COLO668 (cell line): Measurements from ENCODE around the gene BDKRB2.

Experiments used
- DNase-seq: peaks from one replicate; lab custom pipeline; 2025; ENCODE audit not compliant: unreplicated experiment; lab: John Stamatoyannopoulos, UW

The BDKRB2 gene

DNA sequence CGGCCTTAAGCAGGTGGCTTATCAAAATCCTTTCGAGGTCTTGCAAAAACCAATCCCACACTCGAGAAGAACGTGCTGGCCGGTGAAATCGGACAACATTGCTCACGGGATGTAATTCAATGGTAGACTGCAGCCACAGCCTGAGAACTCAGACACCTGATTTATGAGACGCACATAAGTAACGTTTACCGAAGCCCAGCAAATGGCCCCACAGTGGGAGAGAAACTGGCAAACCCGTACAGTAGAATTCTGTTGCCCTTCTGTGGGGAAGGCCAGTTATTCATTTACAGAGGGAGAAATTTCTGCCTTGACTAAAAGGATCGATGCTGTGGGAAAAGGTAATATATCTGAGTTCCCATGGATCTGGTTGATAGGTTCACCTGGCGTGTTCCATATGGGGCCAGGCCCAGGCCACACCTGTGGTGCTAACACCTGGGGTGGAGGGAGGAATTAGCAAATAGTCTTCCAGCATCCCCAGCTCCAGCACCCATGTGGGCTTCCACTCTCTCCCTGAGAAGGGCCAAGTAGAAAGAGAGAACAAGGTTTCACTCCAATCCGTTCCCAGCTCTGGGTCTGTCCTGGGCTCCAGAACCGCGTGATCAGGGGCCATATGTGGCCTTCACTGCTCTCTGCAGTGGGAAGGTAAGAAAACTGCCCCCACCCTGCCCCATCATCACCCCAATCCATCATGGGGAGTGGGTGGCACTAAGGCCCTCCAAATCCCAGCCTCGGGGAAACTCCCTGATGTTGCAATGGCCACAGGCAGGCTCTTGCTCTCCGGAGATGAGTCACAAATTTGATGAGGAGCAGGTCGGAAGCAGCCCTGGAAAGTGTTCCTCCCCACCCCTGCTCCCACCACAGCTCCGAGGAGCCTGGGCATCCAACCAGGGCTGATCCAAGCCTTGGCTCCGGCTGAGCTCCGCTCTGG, 64.1 kb downstream of the BDKRB2 start:
- peak; percentile 84 for DNase-seq

DNA sequence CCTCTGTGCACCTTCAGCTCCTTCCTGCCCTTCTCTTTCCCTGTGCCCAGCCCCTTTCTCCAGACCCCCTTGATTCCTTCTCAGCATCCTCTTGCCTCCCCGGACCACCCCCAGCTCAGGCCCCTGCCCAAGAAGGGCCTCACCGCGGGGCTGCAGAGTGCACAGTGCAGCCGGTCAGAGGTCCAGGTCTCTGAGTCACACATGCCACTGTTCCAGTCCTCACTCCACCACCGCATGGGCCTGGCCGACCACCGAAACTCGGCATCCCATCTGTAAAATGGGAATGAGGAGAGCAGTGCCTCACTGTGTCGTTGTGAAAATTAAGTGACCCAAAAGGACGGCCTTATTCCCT, 64.7 kb downstream of the BDKRB2 start:
- no peak for DNase-seq

DNA sequence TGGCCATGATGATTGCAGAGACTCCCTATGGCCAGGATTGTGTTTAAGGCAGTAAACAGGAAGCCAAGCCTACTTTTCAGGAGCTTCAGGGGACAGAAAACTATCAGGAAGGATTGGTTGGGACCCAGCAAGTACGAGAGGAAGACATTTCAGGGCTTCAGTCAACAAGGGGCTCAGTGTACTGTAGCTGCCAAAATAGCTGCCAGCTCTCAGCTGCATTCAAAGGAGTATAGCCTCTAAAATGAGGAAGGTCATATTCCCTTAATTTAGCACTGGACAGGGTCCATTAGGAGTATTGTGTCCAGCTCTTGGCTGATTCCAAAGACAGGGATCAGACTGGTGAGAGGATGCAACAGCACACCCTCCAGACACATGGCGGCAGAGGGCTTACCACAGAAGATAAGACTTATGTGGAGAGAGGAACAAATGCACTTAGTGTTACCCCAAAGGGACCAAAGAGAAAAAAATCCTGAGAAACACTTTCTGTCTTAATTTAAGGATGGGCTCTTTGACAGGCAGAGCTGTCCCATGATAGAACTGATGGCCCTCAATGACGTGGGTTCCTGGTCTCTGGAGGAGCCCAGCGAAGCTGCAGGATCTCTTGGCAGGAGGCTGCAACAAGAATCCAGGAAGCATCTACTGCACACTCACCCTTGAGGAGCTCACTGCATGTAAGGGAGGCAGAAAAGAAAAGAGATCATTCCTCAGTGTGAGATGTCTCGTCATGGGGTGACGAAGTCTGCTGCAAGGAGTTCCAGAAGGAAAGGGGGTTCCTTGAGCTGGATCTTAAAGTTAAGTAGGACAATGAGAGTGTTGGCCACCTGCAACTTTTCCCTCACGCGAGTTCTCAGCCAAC, 66.2 kb downstream of the BDKRB2 start:
- no peak for DNase-seq

DNA sequence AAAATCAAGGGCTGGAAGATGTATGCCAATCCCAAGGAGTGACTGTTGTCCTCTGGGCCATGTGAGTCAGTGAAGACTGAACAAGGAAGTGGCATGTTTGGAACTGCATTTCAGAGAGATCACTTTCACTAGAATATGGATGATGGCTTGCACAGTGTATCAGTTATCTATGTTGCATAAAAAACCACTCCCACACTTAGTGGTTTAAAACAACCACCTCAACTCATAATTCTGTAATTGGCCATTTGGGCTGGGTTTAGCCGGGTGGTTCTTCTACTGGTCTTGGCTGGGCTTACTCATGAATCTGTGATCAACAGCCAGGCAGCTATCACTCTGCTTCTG, 66.8 kb downstream of the BDKRB2 start:
- DNase-seq = no peak

DNA sequence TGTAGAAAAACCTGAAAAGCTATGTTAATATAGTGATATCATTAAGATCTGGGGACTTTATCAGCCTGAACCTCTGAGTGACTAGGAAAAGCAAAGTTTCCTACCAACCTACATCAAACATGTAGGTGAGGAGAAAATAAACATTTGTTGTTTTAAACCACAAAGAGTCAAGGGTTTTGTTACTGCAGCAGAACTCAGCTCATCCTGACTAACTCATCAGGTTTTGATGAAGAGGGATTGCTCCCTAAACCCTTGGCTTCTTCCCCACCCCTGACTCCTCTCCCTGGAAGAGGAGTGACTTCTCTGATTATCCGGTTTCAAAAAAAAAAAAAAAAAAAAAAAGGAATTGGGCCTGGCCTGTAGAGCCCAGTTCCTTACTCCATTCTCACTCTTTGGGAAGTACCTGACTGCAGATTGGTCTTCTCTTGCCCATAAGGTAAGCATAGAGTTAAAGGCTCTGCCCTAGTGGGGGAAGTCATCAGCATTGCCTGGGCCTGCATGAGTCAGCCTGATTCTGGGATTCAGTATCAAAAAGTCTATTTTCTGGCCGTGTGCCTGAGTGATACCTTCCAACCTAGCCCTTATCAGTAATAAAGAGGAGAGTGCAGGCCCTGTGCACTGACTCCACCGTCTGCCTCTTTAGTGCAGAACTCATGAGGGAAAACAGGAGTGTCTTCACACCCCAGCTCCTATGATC, 68.3 kb downstream of the BDKRB2 start:
- DNase-seq = no peak

DNA sequence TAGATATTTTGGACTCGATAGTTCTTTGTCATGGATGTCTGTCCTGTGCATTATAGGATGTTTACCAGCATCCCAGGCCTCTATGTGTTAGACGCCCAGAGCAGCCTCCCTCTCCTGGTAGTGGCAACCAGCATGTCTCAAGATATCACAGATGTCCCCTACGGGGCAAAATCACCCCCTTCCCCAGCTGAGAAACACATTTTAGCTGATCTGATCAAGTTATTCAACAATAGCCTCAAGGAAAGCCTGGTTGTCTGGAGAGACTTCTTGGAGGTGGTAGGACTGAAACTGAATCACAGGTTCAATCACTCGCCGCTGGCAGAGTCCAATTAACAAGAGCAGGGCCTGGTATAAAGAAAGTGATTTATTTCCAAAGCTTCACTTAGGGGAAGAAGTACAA, 69.0 kb downstream of the BDKRB2 start:
- no peak for DNase-seq

DNA sequence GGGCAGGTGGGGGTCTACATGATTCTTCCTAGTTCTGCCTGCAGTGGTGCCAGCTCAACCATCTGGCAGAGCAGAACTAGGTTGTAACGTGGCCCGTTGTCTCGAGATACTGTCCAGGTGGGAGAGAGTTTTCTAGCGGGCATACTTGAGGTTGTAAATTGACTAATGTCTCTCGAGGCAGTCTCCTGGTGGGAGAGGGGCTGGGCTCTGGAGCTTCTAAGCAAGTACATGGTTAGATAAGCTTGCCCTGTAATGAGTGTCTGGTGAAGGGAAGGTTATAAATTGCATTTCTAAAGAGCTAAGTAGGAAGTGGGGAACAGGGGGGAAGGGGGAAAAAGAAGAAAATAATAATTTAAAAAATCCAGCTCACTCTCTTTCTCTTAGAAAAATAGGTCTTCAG, 69.5 kb downstream of the BDKRB2 start:
- no peak for DNase-seq

DNA sequence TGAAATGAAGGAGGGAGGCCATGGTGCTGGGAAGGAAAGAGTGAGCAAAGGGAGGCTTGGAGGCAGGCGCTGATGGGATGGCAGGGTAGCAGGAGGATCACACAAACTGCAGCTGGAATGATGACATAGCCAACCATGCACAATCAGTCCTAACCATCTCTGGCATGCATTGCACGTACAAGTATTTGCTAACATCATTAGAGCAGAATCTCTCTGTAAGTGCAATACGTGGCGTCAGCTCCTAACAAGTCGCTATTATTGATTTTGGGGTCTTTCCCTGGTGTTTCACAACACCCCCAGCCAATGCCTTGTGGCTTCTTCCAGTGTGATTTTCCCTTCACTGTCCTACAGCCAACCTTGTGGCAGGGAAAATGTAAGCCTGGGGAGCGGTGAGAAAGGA, 69.9 kb downstream of the BDKRB2 start:
- DNase-seq = no peak

DNA sequence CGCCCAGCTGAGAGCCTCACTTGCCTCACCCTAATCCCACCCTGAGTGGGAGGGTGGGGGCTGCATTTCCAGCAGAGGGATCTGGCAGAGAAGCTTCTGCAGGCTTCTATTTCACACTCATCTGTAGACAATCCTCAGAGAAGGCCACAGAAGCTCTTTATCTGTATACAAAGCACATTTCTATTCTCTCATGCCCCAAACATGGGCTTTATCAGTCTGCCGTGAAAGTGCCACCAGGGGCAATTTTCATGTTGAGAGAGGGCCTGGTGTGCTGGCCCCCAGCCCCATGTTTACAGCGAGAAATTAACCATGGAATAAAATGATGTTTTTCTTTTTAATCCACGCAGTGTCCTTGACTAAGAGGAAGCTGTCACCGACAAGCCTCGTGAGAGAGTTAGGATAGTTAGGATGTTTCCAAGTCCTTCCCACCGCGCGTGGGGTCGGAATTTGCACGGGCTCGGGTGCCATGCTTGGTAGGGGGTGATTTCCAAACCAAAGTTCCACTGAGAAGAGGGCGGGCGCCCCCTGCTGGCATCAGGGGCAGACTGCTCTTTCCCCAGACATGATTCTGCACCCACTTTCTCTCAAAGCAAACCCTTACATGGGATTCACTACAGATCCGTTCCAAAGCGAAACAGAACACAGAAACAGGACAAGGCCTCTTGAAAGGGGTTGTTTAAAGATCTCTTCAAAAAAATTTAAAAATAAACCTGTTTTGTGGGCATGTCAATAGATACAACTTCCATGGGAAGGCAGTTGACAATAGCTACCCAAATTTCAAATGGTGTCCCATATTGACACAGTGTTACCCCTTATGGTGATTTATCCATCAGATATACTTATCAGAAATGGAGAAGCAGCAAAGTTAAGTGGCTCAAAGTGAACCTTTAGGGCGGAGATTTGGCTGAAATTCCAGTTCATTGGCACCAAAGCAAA, 70.8 kb downstream of the BDKRB2 start:
- peak; percentile 88 for DNase-seq

DNA sequence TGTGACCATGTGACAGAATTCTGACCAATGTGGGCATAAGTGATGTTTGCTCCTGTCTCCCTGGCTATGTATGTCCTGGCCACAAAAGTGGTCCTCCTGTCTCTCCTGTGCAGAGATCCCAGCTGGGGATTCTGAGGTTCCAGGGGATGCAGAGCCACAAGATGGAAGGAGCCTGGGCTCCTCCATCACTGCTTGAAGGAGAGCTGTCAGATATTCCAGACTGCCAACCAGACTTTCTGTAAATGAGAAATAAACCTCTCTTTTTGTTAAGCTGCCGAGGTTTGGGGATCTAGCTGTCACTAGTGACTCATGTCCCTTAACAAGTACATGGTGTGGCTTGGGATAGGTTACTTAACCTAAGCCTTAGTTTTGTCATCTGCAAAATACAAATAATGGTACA, 73.3 kb downstream of the BDKRB2 start:
- DNase-seq = no peak

DNA sequence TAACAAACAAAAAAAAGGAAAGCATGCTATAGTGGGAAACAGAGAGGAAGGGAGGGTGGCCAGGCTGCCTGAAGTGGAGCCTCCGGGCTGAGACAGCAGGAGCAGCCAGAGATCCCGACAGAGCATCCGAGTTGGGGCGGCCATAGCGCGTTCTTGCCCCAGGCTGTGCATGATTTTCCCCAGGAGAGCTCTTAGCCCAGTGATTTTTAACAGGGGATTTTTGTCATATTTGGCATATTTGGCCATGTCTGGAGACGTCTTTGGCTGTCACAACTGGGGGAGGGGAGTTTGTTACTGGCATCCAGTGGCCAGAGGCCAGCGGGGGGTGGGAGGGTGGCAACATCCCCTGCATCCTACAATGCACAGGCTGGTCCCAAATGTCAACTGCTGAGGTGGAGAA, 74.9 kb downstream of the BDKRB2 start:
- DNase-seq = no peak

DNA sequence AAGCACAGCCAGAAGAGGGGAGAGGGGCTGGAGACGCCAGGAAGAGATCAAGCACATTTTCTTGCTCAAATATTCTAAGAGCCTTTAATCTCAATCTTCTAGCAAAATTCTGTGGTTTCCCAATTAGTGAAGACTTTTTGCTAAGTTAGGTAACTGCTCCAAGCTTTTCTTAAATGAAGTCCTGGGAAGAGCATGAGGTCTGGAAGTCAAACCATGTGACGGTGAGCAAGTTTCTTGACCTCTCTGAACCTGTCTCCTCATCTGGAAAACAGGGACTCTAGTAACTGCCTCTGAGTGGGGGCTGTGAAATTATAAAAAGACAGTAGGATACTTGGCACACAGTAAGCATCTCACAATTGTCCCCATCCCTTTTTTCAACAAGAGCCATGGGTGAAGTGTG, 75.5 kb downstream of the BDKRB2 start:
- no peak for DNase-seq

DNA sequence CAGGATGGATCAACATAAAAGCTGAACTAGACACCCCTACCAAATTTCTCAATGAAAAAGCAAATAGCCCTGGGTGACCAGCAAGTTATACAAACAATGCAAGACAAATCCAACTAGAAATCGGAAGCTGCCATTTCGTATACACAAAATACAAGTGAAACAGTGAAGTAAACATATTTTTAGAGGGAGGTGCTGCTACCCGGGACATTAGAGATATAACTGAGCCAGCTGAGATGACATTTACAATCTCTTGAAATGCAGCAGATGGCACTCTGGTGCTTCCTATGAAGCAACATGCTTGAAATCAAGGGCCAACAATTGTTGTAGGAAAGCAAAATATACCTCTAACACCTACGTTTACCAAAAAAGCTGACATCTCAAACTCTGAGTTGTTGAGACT, 76.8 kb downstream of the BDKRB2 start:
- DNase-seq = no peak

DNA sequence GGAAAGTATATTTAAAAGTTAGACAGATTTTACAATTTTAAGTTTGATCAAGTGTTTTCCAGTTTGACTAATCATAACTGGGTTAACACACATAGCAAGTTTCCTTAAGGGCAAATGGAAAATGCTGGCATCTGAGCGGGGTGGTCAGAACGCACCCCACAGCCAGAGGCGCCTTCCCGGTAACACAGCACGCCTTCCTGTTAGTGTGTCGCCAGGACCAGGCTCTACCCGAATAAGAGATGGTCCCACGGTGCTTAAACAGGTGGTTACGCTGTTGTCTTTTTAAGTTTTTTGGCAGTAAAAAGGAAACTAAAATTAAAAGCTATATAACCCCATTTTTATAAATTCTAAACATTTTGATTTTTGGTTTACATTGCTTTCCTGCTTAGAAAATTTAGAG, 79.4 kb downstream of the BDKRB2 start:
- no peak for DNase-seq

DNA sequence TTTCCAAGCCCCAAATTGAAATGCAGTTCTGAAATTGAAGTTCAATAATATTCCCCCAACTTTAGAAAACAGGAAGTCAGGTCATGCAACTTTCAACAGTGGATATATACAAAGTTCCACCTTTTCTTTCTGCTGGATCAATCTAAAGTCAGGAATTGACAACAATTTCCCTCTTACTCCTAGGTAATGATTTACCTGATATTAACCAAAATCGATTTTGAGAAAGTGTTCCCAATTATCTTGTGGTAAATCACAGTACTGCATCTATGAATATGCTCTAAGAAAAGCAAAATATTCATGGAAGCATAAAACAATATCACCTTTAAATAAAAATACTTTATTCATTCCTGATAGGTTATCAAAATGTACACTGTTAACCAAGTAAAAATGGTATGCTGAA, 79.8 kb downstream of the BDKRB2 start:
- DNase-seq = no peak

DNA sequence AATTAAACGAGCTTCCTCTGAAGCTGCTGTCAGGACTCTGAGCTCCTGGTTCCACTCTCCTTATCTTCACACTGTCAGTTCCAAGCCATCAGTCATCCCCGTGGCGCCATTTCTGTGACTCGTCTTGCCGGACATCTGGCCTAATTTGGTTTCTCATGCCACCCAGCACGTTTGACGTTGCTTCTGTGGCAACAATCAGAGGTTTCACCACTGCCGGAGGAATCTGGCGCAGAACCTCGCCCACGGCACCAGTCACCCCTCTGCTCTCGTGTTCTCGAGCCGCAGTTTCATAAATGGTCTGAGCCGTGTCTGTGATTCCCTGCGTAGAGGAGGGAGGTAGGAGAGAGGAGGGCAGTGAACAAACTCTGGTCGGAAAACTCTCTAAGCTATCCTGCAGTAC, 81.0 kb downstream of the BDKRB2 start:
- DNase-seq = no peak

DNA sequence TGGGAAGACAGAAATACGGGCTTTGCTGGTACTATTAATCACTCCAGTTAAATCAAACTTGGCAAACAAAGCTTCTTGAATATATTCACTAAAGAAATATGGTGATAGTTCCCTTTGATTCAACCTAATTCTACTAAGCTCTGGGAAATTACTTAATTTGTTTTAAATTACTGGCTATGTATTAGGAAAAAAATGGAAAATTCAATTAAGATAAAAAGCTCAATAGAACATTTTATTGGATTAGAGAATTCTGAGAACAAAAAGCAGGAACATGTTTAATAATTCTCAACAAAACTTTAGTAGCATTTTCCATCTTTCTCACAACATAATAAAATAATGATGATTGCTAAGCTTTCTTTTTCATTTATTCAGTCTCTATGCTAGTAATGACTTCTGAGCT, 81.6 kb downstream of the BDKRB2 start:
- DNase-seq = no peak

DNA sequence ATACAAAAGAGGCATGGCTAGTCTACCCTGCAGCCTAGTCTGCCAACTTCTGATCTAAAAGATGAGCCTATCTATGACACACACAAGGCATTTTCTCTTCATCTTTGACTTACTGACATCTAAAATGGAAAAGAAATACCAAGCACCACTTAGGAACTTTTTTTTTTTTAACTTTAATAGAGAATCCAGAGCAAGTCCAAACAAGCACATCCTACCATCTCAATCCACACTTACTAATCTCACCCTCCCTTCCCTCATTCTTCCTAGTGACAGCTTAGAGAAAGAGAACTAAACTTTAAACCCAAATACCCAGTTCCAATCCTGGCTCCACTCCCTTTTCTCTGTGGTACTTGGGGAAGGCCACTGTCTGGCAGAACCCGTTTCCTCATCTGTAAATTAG, 83.2 kb downstream of the BDKRB2 start:
- no peak for DNase-seq
